Cardiac muscle cell (in vitro differentiated cells and primary cell): ENCODE results near the gene TMEM121. TPM values are rescaled to one million over a fixed set of nuclear protein-coding genes. Genes with fewer than 3 reads are reported as not detected.

Source experiments
- DNase-seq, 2 donors: peaks; one replicate each; pipeline versions ENCODE4 v3.0.0 to v3.0.0-alpha.2; 2010 to 2017; ENCODE audit warnings: low read depth in 1 of 2, low spot score in 1 of 2
- H3K27ac ChIP-seq: fragments of 200-600 bp; sonication (generic); 2 replicates; pipeline ENCODE4 v1.5.1; 2016
- H3K27me3 ChIP-seq: fragments of 200-600 bp; sonication (generic); 2 replicates; pipeline ENCODE4 v1.6.0; 2016; ENCODE audit warnings: control low read depth
- H3K36me3 ChIP-seq: fragments of 200-600 bp; sonication (generic); 2 replicates; pipeline ENCODE4 v1.5.1; 2016; ENCODE audit warnings: control low read depth
- H3K4me1 ChIP-seq: fragments of 200-600 bp; sonication (generic); 2 replicates; pipeline ENCODE4 v1.8.1; 2017; ENCODE audit warnings: low read depth, mild to moderate bottlenecking, mixed run types
- H3K4me3 ChIP-seq: fragments of 200-600 bp; sonication (generic); 2 replicates; pipeline ENCODE4 v1.5.1; 2016; ENCODE audit warnings: mild to moderate bottlenecking
- H3K9me3 ChIP-seq: fragments of 200-600 bp; sonication (generic); 2 replicates; pipeline ENCODE4 v1.5.1; 2017; ENCODE audit warnings: low read depth, mild to moderate bottlenecking, control low read depth
- CTCF ChIP-seq: IDR thresholded peaks from 2 replicates; pipeline ENCODE4 v1.5.1; 2012; ENCODE audit warnings: low read depth, mild to moderate bottlenecking, low read length
- polyA plus RNA-seq: library from polyadenylated mRNA; unstranded; fragments of >200 nt; fragmentation: Nextera tagmentation; extraction: Ambion mirVana; gene quantifications from 2 replicates; pipeline ENCODE4 v1.2.1, GENCODE V29; 2016
- total RNA-seq: library from RNA; depleted of rRNA; stranded (reverse); fragments of >200 nt; gene quantifications from 2 replicates; pipeline ENCODE4 v1.2.3, GENCODE V29; 2016

TMEM121 gene
- total and polyA plus RNA-seq, 2 experiments from 2014 or later = 4.4 to 8.8 TPM

DNA sequence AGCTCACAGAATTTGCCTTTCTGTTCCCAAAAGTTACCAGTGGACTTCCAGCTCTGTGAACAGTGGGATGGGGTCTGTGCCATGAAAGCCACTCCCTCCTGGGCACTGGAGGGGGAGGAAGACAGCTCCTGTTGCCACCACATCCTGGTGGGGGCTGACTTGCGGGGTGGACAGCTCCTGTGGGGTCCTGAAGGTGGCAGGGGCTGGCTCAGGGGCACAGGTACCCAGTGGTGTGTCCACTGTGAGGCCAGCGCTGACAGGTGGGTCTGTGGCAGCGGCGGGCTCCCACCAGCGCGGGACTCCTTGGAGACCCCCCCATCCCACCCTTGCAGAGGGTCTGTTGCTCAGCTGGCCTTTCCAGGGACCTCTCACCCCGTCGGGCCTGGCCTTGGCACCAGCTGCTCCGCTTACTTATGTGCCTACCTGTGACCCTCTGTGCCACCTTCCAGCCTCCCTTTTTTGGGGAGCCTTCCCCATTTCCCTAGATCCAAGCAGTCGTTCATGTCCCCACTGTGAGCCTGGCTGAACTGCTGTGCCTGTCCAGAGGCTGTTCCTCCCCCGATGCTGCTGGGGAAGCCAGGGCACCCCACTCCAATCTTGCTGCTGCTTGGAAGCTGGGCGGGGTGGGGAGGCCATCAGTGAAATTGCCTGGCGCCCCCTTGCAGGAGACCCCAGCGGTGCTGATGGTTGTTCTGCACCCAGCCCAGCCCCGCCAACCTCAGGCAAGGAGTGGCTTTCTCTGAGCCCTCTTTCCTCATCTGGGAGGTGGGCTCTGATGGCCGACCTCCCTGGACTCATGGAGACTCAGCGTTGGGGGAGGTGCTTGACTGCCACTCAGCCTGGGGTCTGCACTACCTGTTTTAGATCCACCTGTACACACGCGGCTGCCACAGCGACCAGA is 33.2 kb upstream of the TMEM121 start:
- TF ChIP-seq CTCF = no peak
- Histone ChIP-seq H3K27me3 (no peaks in the 10 kb centered on the region), H3K4me3 (no peak overlapping the region), H3K9me3 (no peaks in the 10 kb centered on the region), H3K27ac (no peak overlapping the region), H3K36me3 (no peaks in the 10 kb centered on the region), H3K4me1 (peaks cover 12% of the 10 kb centered on the region)
- DNase-seq = no peak

GRCh38 chr14:105493921-105494605 is 32.3 kb upstream of the TMEM121 start:
- TF ChIP-seq CTCF = no peak
- H3K4me1 ChIP-seq = peaks cover 4% of the 10 kb centered on the region
- no peaks in the 10 kb centered on the region for H3K27me3 ChIP-seq
- no peak overlapping the region for H3K4me3 ChIP-seq
- DNase-seq = no peak
- H3K36me3 ChIP-seq = no peaks in the 10 kb centered on the region
- no peaks in the 10 kb centered on the region for H3K9me3 ChIP-seq
- no peak overlapping the region for H3K27ac ChIP-seq

GRCh38 chr14:105494606-105494929 is 31.8 kb upstream of the TMEM121 start:
- H3K27me3 ChIP-seq = no peaks in the 10 kb centered on the region
- no peaks in the 10 kb centered on the region for H3K36me3 ChIP-seq
- no peak overlapping the region for H3K27ac ChIP-seq
- no peaks in the 10 kb centered on the region for H3K9me3 ChIP-seq
- DNase-seq = no peak
- TF ChIP-seq CTCF = no peak
- H3K4me1 ChIP-seq = no peaks in the 10 kb centered on the region
- H3K4me3 ChIP-seq = no peak overlapping the region

DNA sequence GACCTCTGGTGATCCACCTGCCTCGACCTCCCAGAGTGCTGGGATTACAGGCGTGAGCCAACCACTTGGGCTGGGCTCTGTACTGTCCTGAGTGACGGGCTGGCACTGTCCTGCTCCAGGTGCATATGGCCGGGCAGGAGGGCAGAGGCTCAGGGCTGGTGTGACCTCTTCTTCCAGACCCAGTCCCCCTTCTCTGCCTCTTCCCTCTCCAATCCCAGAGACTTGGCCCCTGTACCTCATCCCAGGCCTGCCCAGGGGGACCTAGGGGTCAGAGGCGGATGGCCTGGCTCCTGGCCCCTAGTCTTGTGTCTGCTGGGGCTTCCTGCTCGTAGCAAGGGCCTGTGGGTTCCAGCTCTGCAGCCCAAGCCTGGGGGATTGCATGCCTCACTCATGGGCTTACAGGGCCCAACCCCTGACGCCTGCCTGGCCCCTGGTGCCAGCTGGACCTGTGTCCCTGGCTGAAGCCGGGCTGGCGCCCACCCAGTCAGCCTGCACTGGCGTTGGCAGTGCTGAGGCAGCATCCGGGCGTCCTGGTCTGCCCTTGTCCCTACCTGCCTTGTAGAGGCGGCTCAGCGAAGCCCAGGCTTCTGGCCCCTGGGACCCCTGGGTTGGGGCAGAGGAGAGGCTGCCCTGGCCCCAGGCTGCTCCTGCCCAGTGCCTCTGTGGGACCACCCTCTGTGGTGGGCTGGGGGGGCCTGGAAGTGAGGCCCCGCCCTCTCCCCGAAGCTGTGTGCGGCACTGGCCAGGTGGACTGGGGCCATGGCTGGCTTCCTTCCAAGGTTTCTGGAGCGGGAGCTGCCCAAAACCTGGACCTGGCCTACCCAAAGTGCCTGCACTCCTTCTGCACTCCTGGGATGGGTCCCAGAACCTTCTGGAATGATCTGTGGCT is 31.0 kb upstream of the TMEM121 start:
- no peak overlapping the region for H3K4me3 ChIP-seq
- no peaks in the 10 kb centered on the region for H3K36me3 ChIP-seq
- TF ChIP-seq CTCF = no peak
- no peaks in the 10 kb centered on the region for H3K27me3 ChIP-seq
- H3K27ac ChIP-seq = no peak overlapping the region
- no peaks in the 10 kb centered on the region for H3K9me3 ChIP-seq
- no peaks in the 10 kb centered on the region for H3K4me1 ChIP-seq
- no peak for DNase-seq

GRCh38 chr14:105495990-105496830 is 30.2 kb upstream of the TMEM121 start:
- H3K9me3 ChIP-seq = no peaks in the 10 kb centered on the region
- no peak overlapping the region for H3K4me3 ChIP-seq
- no peak overlapping the region for H3K27ac ChIP-seq
- no peak for DNase-seq
- no peak for TF ChIP-seq CTCF
- no peaks in the 10 kb centered on the region for H3K27me3 ChIP-seq
- no peaks in the 10 kb centered on the region for H3K36me3 ChIP-seq
- no peaks in the 10 kb centered on the region for H3K4me1 ChIP-seq
